GM12878 (cell line): ENCODE measurements around the gene NKAIN2. TPM values are rescaled to one million over a fixed set of nuclear protein-coding genes. Genes with fewer than 3 reads are reported as not detected.

Source experiments
- ATAC-seq: fragments of 200-7000 bp; cut with Tn5 transposase; 3 replicates; pipeline ENCODE4 v1.9.1; 2020; ENCODE audit warnings: mild to moderate bottlenecking, moderate library complexity
- BruUV-seq: library from RNA; stranded (reverse); fragments of 400-500 nt; replicated peaks from 2 replicates; lab custom pipeline; 2021; lab: Mats Ljungman, UMichigan
- CTCF ChIA-PET: fragments of 300-600 bp; sonication (Branson Sonifier 250); formaldehyde crosslinking; extraction: SDS; loops from one replicate; lab custom pipeline; 2021; ENCODE audit warnings: inconsistent platforms; lab: Yijun Ruan, JAX
- POLR2A ChIA-PET: fragments of 350-600 bp; formaldehyde crosslinking; extraction: SDS; loops from one replicate; lab custom pipeline; 2021; ENCODE audit warnings: inconsistent platforms; lab: Charles Lee
- RAD21 ChIA-PET: fragments of 300-600 bp; sonication (Branson Sonifier 250); formaldehyde crosslinking; loops from one replicate; lab custom pipeline; 2023; ENCODE audit warnings: antibody characterized with exemption; ENCODE audit not compliant: unreplicated experiment; lab: Charles Lee
- SMC1A ChIA-PET: fragments of 300-600 bp; sonication (Branson Sonifier 250); formaldehyde crosslinking; loops from one replicate; lab custom pipeline; 2023; ENCODE audit not compliant: unreplicated experiment, uncharacterized antibody; lab: Charles Lee
- DNase-seq: peaks from one replicate; pipeline ENCODE4 v3.0.0-alpha.2; 2011; ENCODE audit warnings: low read depth, low spot score
- FAIRE-seq: peaks from 3 replicates; lab custom pipeline; 2011; peaks lifted over from hg19 to GRCh38; lab: Jason Lieb, UNC
- H2AFZ ChIP-seq: 2 replicates; pipeline ENCODE4 v1.6.0; 2011; ENCODE audit warnings: low read depth, low read length, control low read depth; ENCODE audit not compliant: control insufficient read depth
- H3K27ac ChIP-seq: 2 replicates; pipeline ENCODE4 v1.5.1; 2011; ENCODE audit warnings: control low read depth; ENCODE audit not compliant: control insufficient read depth, insufficient read depth
- H3K27me3 ChIP-seq, 2 experiments: replicated peaks in 1 of 2; 2 replicates each; pipeline versions ENCODE4 v1.6.0 to v1.6.1; 2011; ENCODE audit warnings: low read length in 1 of 2; ENCODE audit not compliant: control insufficient read depth in 2 of 2, insufficient read depth in 2 of 2
- H3K36me3 ChIP-seq, 2 experiments: 2 replicates each; pipeline ENCODE4 v1.5.1; 2011; ENCODE audit warnings: low read length in 1 of 2; ENCODE audit not compliant: control insufficient read depth in 2 of 2, insufficient read depth in 2 of 2
- H3K4me1 ChIP-seq: 2 replicates; pipeline ENCODE4 v1.6.1; 2011; ENCODE audit warnings: mild to moderate bottlenecking, low read length, moderate library complexity, mixed read lengths; ENCODE audit not compliant: control insufficient read depth, insufficient read depth
- H3K4me2 ChIP-seq: 2 replicates; pipeline ENCODE4 v1.6.0; 2011; ENCODE audit warnings: control low read depth; ENCODE audit not compliant: control insufficient read depth, insufficient read depth
- H3K4me3 ChIP-seq: fragments of 200-600 bp; sonication (generic); 2 replicates; pipeline ENCODE4 v1.5.1; 2016
- H3K79me2 ChIP-seq: 2 replicates; pipeline ENCODE4 v1.6.0; 2011; ENCODE audit warnings: low read length; ENCODE audit not compliant: control insufficient read depth, insufficient read depth
- H3K9ac ChIP-seq: 2 replicates; pipeline ENCODE4 v1.8.0; 2011; ENCODE audit warnings: low read length, control low read depth, mixed read lengths; ENCODE audit not compliant: control insufficient read depth, insufficient read depth
- H3K9me3 ChIP-seq: replicated peaks from 3 replicates; pipeline ENCODE4 v1.5.1; 2011; ENCODE audit warnings: mild to moderate bottlenecking, low read length; ENCODE audit not compliant: control insufficient read depth, insufficient read depth
- H4K20me1 ChIP-seq: 2 replicates; pipeline ENCODE4 v1.6.0; 2011; ENCODE audit not compliant: control insufficient read depth, insufficient read depth
- MEF2A ChIP-seq: IDR thresholded peaks from 2 replicates; pipeline ENCODE4 v1.6.1; 2011; ENCODE audit warnings: low read depth, mild to moderate bottlenecking, low read length, moderate library complexity; ENCODE audit not compliant: insufficient read depth
- NFYA ChIP-seq: IDR thresholded peaks from 2 replicates; pipeline ENCODE4 v1.6.1; 2011; ENCODE audit warnings: low read depth, mild to moderate bottlenecking, low read length, improper control_type of control experiment, borderline replicate concordance
- RB1 ChIP-seq: fragments of 450-650 bp; formaldehyde crosslinking; IDR thresholded peaks from 2 replicates; pipeline ENCODE4 v1.6.1; 2017; ENCODE audit warnings: mild to moderate bottlenecking, borderline replicate concordance
- SMC3 ChIP-seq: IDR thresholded peaks from 2 replicates; pipeline ENCODE4 v1.6.1; 2011; ENCODE audit warnings: low read length, improper control_type of control experiment, borderline replicate concordance
- SP1 ChIP-seq: IDR thresholded peaks from one replicate; pipeline ENCODE4 v1.6.1; 2011; ENCODE audit warnings: low read depth, low read length
- TARDBP ChIP-seq: IDR thresholded peaks from 2 replicates; pipeline ENCODE4 v1.6.1; 2016; ENCODE audit warnings: borderline replicate concordance
- YY1 ChIP-seq: IDR thresholded peaks from 2 replicates; pipeline ENCODE4 v1.6.1; 2011; ENCODE audit warnings: low read depth, mild to moderate bottlenecking, low read length
- WGBS: methylation state at CpG from one replicate; pipeline ENCODE4 v1.1.6; 2016; ENCODE audit warnings: low lambda C conversion rate; ENCODE audit not compliant: insufficient replicate concordance, insufficient coverage; ENCODE audit errors: missing lambda C conversion rate; 5-methylcytosine and 5-hydroxymethylcytosine counted together
- in situ Hi-C: fragments of 300-500 bp; cut with MboI; formaldehyde crosslinking; loops from 9 replicates; pipeline ENCODE4 v1.14.3; 2018; ENCODE audit warnings: mixed read lengths
- intact Hi-C: fragments of 100-400 bp; cut with micrococcal nuclease; formaldehyde crosslinking; loops from one replicate; pipeline ENCODE4 v1.14.2; 2022; ENCODE audit not compliant: unreplicated experiment
- polyA plus RNA-seq, 11 experiments: library from polyadenylated mRNA; depleted of rRNA in 4 of 11; unstranded in 6 of 11; stranded (reverse) in 5 of 11; fragments of >200 nt; fragmentation: Nextera tagmentation in 4 of 11; fragmentation: Illumina TruSeq in 1 of 11; extraction: Ambion mirVana in 4 of 11; extraction: Trizol in 1 of 11; gene quantifications; 1 replicate in 1 of 11; 2 replicates in 10 of 11; pipeline versions ENCODE4 v1.2.1 to v1.2.3, GENCODE V29; 2011 to 2016; ENCODE audit warnings: inconsistent platforms in 2 of 11, missing spikeins in 2 of 11, low read depth in 1 of 11
- total RNA-seq, 4 experiments: library from RNA; depleted of rRNA in 3 of 4; stranded (reverse); fragments of >200 nt in 3 of 4; fragmentation: Illumina TruSeq in 1 of 4; extraction: Trizol in 1 of 4; gene quantifications; 2 replicates each; pipeline versions ENCODE4 v1.2.1 to v1.2.3, GENCODE V29; 2013 to 2021
- TF ChIP-seq, protein P1 (sequence below): fragments of 450-650 bp; formaldehyde crosslinking; IDR thresholded peaks from 2 replicates; pipeline ENCODE4 v1.4.0; 2020; ENCODE audit warnings: mild to moderate bottlenecking, moderate library complexity
- TF ChIP-seq, protein P2 (sequence below): IDR thresholded peaks from 2 replicates; pipeline ENCODE4 v1.6.1; 2012; ENCODE audit warnings: low read depth, low read length, improper control_type of control experiment
- TF ChIP-seq, protein P3 (sequence below): IDR thresholded peaks from 2 replicates; pipeline ENCODE4 v1.6.1; 2012; ENCODE audit warnings: mild to moderate bottlenecking, low read depth, low read length
- TF ChIP-seq, protein P4 (sequence below): IDR thresholded peaks from 2 replicates; pipeline ENCODE4 v1.6.1; 2012; ENCODE audit warnings: low read depth, low read length, improper control_type of control experiment
- TF ChIP-seq, protein P5 (sequence below): IDR thresholded peaks from 2 replicates; pipeline ENCODE4 v1.6.1; 2011; ENCODE audit warnings: low read depth, low read length, improper control_type of control experiment, borderline replicate concordance

NKAIN2 gene
- total and polyA plus RNA-seq, 10 of the 15 experiments (the other 5 are each of a cell fraction or from before 2014, with no cell fraction given): not detected

DNA sequence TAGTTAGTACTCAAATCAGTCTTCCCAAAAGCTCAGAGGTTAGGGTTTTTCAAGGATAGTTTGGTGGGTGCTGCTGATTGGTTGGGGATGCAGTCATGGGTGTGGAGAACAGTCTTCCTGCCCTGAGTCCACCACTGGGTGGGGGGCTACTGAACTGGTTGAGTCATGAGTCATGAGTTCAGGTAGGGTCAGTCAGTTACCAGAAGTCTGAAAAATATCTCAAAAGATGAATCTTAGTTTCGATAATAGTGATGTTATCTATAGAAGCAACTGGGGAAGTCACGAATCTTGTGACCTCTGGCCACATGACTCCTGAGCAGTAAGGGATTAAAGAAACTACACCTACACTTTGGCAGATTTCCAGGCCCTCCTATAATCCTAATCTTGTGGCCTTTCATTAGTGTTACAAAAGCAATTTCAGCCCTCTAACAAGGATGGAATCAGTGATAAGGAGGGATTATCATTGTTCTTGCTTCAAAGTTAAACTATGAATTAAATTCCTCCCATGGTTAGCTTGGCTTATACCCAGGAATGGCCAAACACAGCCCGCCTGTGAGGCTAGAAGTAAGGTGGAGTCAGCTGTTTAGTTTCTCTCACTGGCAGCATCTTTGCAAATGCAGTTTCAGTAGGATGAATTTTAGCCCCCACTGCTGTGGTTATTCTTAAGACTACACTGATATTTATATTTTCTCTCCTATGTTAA, 33.3 kb upstream of the NKAIN2 start (continued):
- 0 out of 2 replicates have a peak, but pooled peaks have one; percentile 11 for TF ChIP-seq MEF2A

DNA sequence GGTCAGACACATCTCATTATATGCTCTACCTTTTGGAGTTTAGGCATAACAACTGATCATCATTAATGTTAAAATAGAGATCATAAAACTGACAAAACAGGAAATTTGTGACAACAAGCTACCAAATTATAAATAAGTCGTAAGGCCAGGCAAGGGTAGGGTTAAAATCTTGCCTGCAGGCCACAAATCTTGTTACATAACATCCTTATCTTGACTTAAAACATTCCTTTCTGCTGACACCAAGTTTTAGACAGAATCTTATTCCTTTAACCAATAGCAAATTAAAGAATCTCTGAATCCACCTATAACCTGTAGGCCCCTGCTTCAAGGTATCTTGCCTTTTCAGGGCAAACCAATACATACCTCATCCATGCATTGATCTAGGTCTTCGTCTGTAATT, 32.5 kb upstream of the NKAIN2 start:
- H3K9me3 ChIP-seq: no peaks in the 10 kb centered on the region
- WGBS: 45% methylated on average over 2 of the region's 2 CpGs
- POLR2A ChIA-PET: no interaction called here
- H3K9ac ChIP-seq: no peak overlapping the region
- H3K4me3 ChIP-seq: no peak overlapping the region
- H3K36me3 ChIP-seq: no peaks in the 10 kb centered on the region
- peaks cover 11% of the 10 kb centered on the region for H3K4me1 ChIP-seq
- CTCF ChIA-PET: interaction anchor here (1.0 to 1.5 kb wide), 3 partner anchors 10 to 31 kb away, joined by 3 read pairs; no protein-coding TSS in a partner anchor
- DNase-seq (no peak), ATAC-seq (no peak), FAIRE-seq (no peak)
- H3K79me2 ChIP-seq: no peaks in the 10 kb centered on the region
- SMC1A ChIA-PET: interaction anchor here (1.0 to 1.2 kb wide), 2 partner anchors 12 to 53 kb away, joined by 3 read pairs; no protein-coding TSS in a partner anchor
- in situ Hi-C loops: no loop called here
- no TSS peak for BruUV-seq
- no peak overlapping the region; the same call in none of the 2 replicates for H2AFZ ChIP-seq
- no peaks in the 10 kb centered on the region for H3K27me3 ChIP-seq
- RAD21 ChIA-PET: no interaction called here
- H3K4me2 ChIP-seq: no peak overlapping the region
- intact Hi-C loops: no loop called here
- H4K20me1 ChIP-seq: no peaks in the 10 kb centered on the region
- H3K27ac ChIP-seq: no peak overlapping the region
- no peak for TF ChIP-seq SMC3
- TF ChIP-seq, protein P1, sequence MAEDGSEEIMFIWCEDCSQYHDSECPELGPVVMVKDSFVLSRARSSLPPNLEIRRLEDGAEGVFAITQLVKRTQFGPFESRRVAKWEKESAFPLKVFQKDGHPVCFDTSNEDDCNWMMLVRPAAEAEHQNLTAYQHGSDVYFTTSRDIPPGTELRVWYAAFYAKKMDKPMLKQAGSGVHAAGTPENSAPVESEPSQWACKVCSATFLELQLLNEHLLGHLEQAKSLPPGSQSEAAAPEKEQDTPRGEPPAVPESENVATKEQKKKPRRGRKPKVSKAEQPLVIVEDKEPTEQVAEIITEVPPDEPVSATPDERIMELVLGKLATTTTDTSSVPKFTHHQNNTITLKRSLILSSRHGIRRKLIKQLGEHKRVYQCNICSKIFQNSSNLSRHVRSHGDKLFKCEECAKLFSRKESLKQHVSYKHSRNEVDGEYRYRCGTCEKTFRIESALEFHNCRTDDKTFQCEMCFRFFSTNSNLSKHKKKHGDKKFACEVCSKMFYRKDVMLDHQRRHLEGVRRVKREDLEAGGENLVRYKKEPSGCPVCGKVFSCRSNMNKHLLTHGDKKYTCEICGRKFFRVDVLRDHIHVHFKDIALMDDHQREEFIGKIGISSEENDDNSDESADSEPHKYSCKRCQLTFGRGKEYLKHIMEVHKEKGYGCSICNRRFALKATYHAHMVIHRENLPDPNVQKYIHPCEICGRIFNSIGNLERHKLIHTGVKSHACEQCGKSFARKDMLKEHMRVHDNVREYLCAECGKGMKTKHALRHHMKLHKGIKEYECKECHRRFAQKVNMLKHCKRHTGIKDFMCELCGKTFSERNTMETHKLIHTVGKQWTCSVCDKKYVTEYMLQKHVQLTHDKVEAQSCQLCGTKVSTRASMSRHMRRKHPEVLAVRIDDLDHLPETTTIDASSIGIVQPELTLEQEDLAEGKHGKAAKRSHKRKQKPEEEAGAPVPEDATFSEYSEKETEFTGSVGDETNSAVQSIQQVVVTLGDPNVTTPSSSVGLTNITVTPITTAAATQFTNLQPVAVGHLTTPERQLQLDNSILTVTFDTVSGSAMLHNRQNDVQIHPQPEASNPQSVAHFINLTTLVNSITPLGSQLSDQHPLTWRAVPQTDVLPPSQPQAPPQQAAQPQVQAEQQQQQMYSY (CRISPR knock-in tag): no peak
- TF ChIP-seq RB1: no peak
- TF ChIP-seq, protein P2, sequence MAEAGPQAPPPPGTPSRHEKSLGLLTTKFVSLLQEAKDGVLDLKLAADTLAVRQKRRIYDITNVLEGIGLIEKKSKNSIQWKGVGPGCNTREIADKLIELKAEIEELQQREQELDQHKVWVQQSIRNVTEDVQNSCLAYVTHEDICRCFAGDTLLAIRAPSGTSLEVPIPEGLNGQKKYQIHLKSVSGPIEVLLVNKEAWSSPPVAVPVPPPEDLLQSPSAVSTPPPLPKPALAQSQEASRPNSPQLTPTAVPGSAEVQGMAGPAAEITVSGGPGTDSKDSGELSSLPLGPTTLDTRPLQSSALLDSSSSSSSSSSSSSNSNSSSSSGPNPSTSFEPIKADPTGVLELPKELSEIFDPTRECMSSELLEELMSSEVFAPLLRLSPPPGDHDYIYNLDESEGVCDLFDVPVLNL: no peak
- TF ChIP-seq, protein P3, sequence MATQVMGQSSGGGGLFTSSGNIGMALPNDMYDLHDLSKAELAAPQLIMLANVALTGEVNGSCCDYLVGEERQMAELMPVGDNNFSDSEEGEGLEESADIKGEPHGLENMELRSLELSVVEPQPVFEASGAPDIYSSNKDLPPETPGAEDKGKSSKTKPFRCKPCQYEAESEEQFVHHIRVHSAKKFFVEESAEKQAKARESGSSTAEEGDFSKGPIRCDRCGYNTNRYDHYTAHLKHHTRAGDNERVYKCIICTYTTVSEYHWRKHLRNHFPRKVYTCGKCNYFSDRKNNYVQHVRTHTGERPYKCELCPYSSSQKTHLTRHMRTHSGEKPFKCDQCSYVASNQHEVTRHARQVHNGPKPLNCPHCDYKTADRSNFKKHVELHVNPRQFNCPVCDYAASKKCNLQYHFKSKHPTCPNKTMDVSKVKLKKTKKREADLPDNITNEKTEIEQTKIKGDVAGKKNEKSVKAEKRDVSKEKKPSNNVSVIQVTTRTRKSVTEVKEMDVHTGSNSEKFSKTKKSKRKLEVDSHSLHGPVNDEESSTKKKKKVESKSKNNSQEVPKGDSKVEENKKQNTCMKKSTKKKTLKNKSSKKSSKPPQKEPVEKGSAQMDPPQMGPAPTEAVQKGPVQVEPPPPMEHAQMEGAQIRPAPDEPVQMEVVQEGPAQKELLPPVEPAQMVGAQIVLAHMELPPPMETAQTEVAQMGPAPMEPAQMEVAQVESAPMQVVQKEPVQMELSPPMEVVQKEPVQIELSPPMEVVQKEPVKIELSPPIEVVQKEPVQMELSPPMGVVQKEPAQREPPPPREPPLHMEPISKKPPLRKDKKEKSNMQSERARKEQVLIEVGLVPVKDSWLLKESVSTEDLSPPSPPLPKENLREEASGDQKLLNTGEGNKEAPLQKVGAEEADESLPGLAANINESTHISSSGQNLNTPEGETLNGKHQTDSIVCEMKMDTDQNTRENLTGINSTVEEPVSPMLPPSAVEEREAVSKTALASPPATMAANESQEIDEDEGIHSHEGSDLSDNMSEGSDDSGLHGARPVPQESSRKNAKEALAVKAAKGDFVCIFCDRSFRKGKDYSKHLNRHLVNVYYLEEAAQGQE: no peak
- TF ChIP-seq TARDBP: no peak
- TF ChIP-seq, protein P4, sequence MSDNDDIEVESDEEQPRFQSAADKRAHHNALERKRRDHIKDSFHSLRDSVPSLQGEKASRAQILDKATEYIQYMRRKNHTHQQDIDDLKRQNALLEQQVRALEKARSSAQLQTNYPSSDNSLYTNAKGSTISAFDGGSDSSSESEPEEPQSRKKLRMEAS: no peak
- TF ChIP-seq SP1: no peak
- TF ChIP-seq, protein P5, sequence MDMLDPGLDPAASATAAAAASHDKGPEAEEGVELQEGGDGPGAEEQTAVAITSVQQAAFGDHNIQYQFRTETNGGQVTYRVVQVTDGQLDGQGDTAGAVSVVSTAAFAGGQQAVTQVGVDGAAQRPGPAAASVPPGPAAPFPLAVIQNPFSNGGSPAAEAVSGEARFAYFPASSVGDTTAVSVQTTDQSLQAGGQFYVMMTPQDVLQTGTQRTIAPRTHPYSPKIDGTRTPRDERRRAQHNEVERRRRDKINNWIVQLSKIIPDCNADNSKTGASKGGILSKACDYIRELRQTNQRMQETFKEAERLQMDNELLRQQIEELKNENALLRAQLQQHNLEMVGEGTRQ: no peak
- no peak for TF ChIP-seq NFYA
- TF ChIP-seq YY1: no peak
